ENCODE measurements around the gene NEURL1B.
A peak's percentile ranks its signal among the peaks of the same experiment; 100 is the strongest.

The NEURL1B gene

DNA sequence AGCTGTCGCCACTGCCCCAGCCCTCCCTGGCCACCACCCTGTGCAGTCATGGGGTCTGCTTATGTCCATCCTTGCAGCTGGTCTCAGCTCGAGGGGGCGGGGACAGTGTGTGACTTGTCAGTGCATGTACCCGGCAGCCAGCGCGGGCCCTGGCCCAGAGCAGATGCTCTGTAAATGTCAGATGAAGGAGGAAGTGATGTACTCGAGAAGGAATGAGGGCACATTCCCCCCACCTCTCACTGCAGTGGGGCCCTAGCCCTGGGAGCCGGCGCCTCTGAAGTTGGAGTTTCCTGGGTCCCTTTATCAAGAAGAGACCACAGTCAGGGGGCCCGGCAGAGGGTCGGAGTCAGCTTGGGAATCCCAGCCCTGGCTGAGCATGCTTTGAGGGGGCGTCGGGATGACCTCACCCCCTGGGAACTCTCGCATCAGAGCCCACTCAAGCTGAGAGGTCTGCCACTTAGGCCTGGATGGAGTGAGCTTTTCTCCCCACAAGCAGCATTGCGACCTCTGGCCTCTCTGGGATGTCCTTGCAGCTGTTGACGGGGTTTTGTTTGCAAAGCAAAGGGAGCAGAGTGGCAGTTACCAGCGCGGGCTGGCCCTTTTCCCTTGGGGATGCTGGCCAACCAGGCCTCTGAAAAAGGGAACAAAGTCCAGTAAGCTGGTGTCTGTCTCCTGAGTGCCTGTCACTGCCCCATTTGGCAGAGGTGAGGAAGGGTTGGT is 19.0 kb downstream of the NEURL1B start:
- Histone ChIP-seq H3K27ac (ENCODE audit: low read depth, low read length) (peak overlapping the region; percentile 88), H3K27me3 (ENCODE audit: control insufficient read depth in 1 of 2, insufficient read depth in 2 of 2, low read length in 2 of 2) (no peaks in the 10 kb centered on the region), H3K4me3 (ENCODE audit: low read depth in 1 of 2, low read length in 2 of 2) (peak overlapping the region in 1 of 2 donors; percentile 21), H3K4me1 (ENCODE audit: insufficient read depth, low read length) (peaks cover 64% of the 10 kb centered on the region), H3K36me3 (ENCODE audit: insufficient read depth, low read length) (peaks cover 14% of the 10 kb centered on the region), H3K9me3 (ENCODE audit: low read length) (no peaks in the 10 kb centered on the region), H3K9ac (ENCODE audit: low read length) (no peak overlapping the region)

DNA sequence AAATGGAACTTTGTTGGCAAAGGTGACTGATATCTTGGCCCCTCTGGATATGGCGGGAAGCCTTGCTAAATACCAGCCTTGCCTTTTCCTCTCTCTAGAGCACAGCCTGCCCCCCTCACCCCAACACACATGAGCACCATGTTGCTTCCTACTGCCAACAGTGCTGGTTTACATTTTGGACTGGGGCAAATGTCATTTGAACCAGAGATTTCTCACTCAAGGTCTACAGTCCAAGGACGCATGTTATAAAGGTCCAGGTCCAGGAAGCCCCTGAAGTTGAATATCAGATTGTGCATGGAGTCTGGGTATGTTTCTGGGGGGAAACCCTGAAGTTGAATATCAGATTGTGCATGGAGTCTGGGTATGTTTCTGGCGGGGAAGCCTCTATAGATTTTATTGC is 19.9 kb downstream of the NEURL1B start:
- Histone ChIP-seq H3K4me3 (ENCODE audit: low read depth in 1 of 2, low read length in 2 of 2) (no peak overlapping the region), H3K27me3 (ENCODE audit: control insufficient read depth in 1 of 2, insufficient read depth in 2 of 2, low read length in 2 of 2) (no peaks in the 10 kb centered on the region), H3K27ac (ENCODE audit: low read depth, low read length) (peak overlapping the region; percentile 88), H3K9ac (ENCODE audit: low read length) (no peak overlapping the region), H3K36me3 (ENCODE audit: insufficient read depth, low read length) (peaks cover 14% of the 10 kb centered on the region), H3K4me1 (ENCODE audit: insufficient read depth, low read length) (peaks cover 73% of the 10 kb centered on the region), H3K9me3 (ENCODE audit: low read length) (no peaks in the 10 kb centered on the region)

DNA sequence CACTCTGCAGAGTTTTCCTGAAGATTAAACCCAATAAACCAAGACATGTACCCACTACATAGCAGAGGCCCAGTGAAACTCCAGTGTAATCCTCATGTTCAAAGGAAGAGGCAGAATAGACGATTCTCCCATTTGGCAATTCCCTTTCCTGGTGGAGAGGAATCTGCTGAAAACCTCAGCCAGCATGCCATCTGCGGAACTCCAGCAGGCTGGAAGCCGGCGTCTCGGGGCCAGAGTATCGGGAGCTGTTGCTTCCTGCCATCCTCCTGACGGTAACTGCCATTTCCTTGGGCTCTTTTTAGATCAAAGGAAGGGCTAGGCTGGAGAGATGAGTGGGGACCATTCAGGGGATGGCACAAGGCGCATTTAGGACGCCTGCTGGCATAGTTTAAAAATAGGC is 20.5 kb downstream of the NEURL1B start:
- Histone ChIP-seq H3K27ac (ENCODE audit: low read depth, low read length) (peak overlapping the region; percentile 48), H3K9ac (ENCODE audit: low read length) (no peak overlapping the region), H3K4me3 (ENCODE audit: low read depth in 1 of 2, low read length in 2 of 2) (no peak overlapping the region), H3K36me3 (ENCODE audit: insufficient read depth, low read length) (peaks cover 14% of the 10 kb centered on the region), H3K9me3 (ENCODE audit: low read length) (no peaks in the 10 kb centered on the region), H3K27me3 (ENCODE audit: control insufficient read depth in 1 of 2, insufficient read depth in 2 of 2, low read length in 2 of 2) (no peaks in the 10 kb centered on the region), H3K4me1 (ENCODE audit: insufficient read depth, low read length) (peaks cover 79% of the 10 kb centered on the region)

DNA sequence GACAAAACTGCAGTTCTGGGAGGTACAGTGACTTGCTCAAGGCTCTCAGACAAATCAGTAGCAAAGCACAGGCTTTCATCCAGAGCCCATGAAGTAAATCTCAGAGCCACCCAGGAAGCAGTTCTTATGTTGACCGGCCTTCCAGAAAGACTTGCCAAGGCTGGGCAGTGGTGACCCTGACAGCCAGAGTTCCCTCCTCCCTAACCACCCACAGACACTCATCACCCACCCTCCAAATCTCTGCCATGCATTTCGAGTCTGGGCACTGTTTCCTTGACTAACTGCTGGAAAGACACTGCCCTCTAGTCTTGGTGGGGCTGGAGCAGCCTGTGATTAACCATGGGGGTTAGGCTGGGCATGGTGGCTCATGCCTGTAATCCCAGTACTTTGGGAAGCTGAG is 21.5 kb downstream of the NEURL1B start:
- H3K9ac ChIP-seq (ENCODE audit: low read length) = no peak overlapping the region
- peaks cover 77% of the 10 kb centered on the region for H3K4me1 ChIP-seq (ENCODE audit: insufficient read depth, low read length)
- no peak overlapping the region for H3K27ac ChIP-seq (ENCODE audit: low read depth, low read length)
- no peaks in the 10 kb centered on the region for H3K9me3 ChIP-seq (ENCODE audit: low read length)
- H3K36me3 ChIP-seq (ENCODE audit: insufficient read depth, low read length) = peaks cover 14% of the 10 kb centered on the region
- no peak overlapping the region for H3K4me3 ChIP-seq (ENCODE audit: low read depth in 1 of 2, low read length in 2 of 2)
- H3K27me3 ChIP-seq (ENCODE audit: control insufficient read depth in 1 of 2, insufficient read depth in 2 of 2, low read length in 2 of 2) = no peaks in the 10 kb centered on the region

DNA sequence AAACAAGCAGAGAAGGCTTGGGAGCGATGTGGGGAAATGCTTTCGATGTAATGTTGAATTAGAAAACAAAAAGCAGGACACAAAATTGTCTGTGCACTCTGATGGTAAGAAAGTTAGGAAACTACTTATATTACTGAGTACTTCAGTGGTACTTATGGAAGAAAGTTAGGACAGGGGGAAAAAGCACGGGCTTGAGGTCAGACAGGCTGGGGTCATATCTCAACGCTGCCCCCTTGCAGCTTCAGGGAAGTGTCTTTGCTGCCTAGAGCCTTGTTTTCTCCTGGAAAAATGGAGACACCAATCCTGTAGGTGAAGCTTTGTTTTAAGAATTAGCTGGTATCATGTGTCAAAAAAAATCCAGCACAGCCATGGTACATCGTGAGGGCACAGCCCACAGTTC is 23.0 kb downstream of the NEURL1B start:
- no peaks in the 10 kb centered on the region for H3K9me3 ChIP-seq (ENCODE audit: low read length)
- no peak overlapping the region for H3K9ac ChIP-seq (ENCODE audit: low read length)
- H3K4me1 ChIP-seq (ENCODE audit: insufficient read depth, low read length) = peaks cover 79% of the 10 kb centered on the region
- H3K27me3 ChIP-seq (ENCODE audit: control insufficient read depth in 1 of 2, insufficient read depth in 2 of 2, low read length in 2 of 2) = no peaks in the 10 kb centered on the region
- H3K4me3 ChIP-seq (ENCODE audit: low read depth in 1 of 2, low read length in 2 of 2) = no peak overlapping the region
- H3K27ac ChIP-seq (ENCODE audit: low read depth, low read length) = no peak overlapping the region
- peaks cover 11% of the 10 kb centered on the region for H3K36me3 ChIP-seq (ENCODE audit: insufficient read depth, low read length)

DNA sequence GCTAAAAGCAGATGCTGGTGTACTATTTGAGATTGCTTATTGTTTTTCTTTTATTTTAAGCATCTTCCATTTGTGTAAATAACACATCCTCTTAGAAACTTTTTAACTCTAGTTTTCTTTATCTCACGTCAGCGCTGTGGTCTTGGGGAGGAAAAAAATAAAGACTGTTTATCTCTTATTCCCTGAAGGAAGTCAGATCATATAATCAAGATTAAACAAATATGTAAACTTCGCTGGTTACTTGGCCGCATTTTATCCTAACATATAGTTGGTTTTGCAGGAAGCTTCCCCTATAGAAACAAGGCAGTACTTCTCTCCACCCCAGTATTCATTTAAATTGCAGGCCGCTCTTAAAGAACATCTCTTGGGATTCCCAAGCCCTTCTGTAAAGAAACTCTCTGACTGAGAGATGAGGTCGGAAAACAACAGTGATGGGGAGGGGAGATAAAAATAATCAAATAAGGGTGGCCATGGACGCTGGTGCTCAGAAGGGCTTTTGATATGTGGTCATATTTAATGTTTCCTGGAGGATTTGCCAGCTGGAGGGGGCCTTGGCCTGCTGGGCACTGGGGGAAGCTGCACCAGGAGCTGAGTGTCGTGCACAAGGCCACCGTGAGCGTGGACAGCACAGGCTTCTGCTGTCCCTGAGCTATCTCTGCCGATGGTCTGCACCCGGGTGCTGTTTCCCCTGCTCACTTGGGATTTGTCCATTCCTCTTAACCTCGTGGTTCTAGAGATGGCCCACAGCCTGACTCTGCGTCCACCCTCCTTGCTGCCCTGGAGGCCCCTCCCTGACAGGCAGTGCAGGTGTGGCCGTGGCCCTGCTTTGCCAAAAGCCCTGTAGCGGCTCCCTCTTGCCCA is 23.8 kb downstream of the NEURL1B start:
- Histone ChIP-seq H3K36me3 (ENCODE audit: insufficient read depth, low read length) (peaks cover 11% of the 10 kb centered on the region), H3K27me3 (ENCODE audit: control insufficient read depth in 1 of 2, insufficient read depth in 2 of 2, low read length in 2 of 2) (no peaks in the 10 kb centered on the region), H3K27ac (ENCODE audit: low read depth, low read length) (no peak overlapping the region), H3K9ac (ENCODE audit: low read length) (no peak overlapping the region), H3K9me3 (ENCODE audit: low read length) (no peaks in the 10 kb centered on the region), H3K4me3 (ENCODE audit: low read depth in 1 of 2, low read length in 2 of 2) (no peak overlapping the region), H3K4me1 (ENCODE audit: insufficient read depth, low read length) (peaks cover 70% of the 10 kb centered on the region)

DNA sequence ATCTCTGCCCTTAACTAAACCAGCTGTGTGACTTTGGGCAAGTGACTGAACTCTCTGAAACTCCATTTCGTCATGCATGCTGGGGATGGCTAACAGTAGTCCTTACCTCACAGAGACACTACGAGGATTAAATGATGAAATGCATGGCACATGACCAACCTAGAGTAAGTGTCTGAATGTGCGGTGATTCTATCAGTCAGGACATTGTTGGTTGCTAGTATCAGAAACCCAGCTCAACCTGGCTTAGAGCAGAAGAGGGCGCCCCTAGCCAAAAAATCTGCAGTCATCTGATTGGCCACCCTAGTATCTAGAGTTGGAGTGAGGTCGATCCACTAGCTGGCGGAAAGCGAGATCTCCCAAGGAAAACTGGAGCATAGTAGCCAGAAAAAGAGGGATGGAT is 25.2 kb downstream of the NEURL1B start:
- no peak overlapping the region for H3K9ac ChIP-seq (ENCODE audit: low read length)
- H3K36me3 ChIP-seq (ENCODE audit: insufficient read depth, low read length) = peaks cover 22% of the 10 kb centered on the region
- no peak overlapping the region for H3K4me3 ChIP-seq (ENCODE audit: low read depth in 1 of 2, low read length in 2 of 2)
- no peaks in the 10 kb centered on the region for H3K27me3 ChIP-seq (ENCODE audit: control insufficient read depth in 1 of 2, insufficient read depth in 2 of 2, low read length in 2 of 2)
- no peaks in the 10 kb centered on the region for H3K9me3 ChIP-seq (ENCODE audit: low read length)
- H3K4me1 ChIP-seq (ENCODE audit: insufficient read depth, low read length) = peaks cover 56% of the 10 kb centered on the region
- H3K27ac ChIP-seq (ENCODE audit: low read depth, low read length) = no peak overlapping the region

DNA sequence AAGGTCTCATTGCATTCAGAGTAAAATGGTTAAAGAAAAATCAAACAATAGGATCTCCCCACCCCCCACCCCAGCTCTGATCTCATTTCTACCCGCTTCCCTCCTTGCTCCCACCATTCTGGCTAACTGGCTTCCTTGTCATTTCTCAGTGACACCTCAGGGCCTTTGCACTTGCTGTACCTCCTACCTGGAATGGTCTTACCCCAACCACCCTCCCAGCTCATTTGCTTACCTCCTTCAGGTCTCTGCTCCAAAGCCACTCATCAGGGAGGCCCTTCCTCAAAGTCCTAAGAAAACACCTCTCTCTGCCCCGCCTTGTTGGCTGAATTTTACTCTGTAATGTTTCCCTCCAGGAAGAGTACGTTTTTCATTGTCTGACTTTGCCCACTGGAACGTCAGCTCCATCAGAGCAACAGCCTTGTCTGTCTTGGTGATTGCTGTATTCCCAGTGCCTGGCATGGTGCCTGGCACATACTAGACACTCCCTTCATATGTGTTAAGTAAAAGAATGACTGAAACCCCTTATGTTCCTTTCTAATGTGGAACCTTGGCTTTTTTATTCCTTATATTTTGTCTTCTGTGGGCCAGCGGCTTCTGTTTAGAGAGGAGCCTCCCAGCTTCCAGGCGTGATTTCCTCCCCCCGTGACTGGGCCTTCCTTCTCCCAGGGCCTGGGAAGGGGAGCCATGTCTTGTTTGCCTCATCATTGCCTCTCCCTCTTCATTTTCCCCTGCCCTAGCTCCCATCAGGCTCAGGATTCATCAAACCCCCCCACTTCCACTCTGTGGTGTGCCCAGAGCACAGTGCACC is 26.9 kb downstream of the NEURL1B start:
- H3K27me3 ChIP-seq (ENCODE audit: control insufficient read depth in 1 of 2, insufficient read depth in 2 of 2, low read length in 2 of 2) = no peaks in the 10 kb centered on the region
- peak overlapping the region; percentile 12 for H3K27ac ChIP-seq (ENCODE audit: low read depth, low read length)
- H3K36me3 ChIP-seq (ENCODE audit: insufficient read depth, low read length) = peaks cover 20% of the 10 kb centered on the region
- H3K4me3 ChIP-seq (ENCODE audit: low read depth in 1 of 2, low read length in 2 of 2) = no peak overlapping the region
- H3K4me1 ChIP-seq (ENCODE audit: insufficient read depth, low read length) = peaks cover 45% of the 10 kb centered on the region
- no peak overlapping the region for H3K9ac ChIP-seq (ENCODE audit: low read length)
- no peaks in the 10 kb centered on the region for H3K9me3 ChIP-seq (ENCODE audit: low read length)

DNA sequence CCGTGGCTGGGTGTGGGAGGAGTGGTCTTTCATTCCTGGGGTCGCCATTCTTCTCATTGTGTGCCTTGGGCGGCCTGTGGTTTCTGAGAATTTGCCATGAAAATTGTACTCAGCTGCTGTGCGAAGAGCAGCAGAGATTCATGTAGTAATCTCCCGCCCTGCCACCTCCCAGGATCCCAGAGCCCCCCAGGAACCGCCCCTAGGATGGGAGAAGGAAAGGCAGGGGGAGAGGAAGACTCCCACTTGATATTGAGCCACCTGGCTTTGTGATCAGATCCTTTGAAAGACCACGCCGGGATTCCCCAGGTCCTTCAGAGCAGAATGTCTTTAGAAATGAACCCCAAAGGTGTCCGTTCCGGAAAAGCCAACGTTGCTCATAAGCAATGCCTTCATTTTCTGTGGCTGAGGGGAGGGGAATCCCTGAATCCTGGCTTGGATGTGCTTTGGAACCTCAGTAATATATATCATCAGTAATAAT is 27.6 kb downstream of the NEURL1B start:
- peaks cover 45% of the 10 kb centered on the region for H3K4me1 ChIP-seq (ENCODE audit: insufficient read depth, low read length)
- H3K4me3 ChIP-seq (ENCODE audit: low read depth in 1 of 2, low read length in 2 of 2) = no peak overlapping the region
- peaks cover 24% of the 10 kb centered on the region for H3K36me3 ChIP-seq (ENCODE audit: insufficient read depth, low read length)
- H3K27ac ChIP-seq (ENCODE audit: low read depth, low read length) = peak overlapping the region; percentile 12
- H3K9ac ChIP-seq (ENCODE audit: low read length) = no peak overlapping the region
- H3K9me3 ChIP-seq (ENCODE audit: low read length) = no peaks in the 10 kb centered on the region
- H3K27me3 ChIP-seq (ENCODE audit: control insufficient read depth in 1 of 2, insufficient read depth in 2 of 2, low read length in 2 of 2) = no peaks in the 10 kb centered on the region

DNA sequence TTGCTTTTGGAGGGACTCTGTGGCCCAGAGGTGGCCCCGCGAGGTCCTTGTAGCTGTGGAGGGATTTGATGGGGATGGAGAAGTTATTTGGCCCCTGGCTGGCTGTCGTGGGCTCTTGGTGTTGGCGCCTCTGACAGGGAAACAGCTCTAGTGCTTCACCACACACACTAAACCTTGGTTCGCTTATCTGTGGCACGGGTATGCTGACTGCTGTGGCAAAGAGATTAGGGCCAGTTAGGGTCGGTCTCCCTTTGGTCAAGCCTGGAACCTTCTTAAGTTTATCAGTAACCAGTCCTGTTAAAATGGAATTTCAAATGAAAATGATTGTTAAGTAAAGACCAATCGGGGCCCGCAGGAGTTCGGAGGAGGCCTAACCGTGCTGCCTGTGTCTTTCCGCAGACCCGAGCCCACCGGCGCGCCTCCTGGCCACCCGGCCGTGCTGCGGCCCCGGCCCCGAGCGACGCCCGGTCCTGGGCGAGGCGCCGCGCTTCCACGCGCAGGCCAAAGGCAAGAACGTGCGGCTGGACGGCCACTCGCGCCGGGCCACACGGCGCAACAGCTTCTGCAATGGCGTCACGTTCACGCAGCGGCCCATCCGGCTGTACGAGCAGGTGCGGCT is 28.4 kb downstream of the NEURL1B start:
- Histone ChIP-seq H3K36me3 (ENCODE audit: insufficient read depth, low read length) (peaks cover 24% of the 10 kb centered on the region), H3K27me3 (ENCODE audit: control insufficient read depth in 1 of 2, insufficient read depth in 2 of 2, low read length in 2 of 2) (no peaks in the 10 kb centered on the region), H3K27ac (ENCODE audit: low read depth, low read length) (no peak overlapping the region), H3K4me1 (ENCODE audit: insufficient read depth, low read length) (peaks cover 37% of the 10 kb centered on the region), H3K9me3 (ENCODE audit: low read length) (no peaks in the 10 kb centered on the region), H3K4me3 (ENCODE audit: low read depth in 1 of 2, low read length in 2 of 2) (no peak overlapping the region), H3K9ac (ENCODE audit: low read length) (no peak overlapping the region)

DNA sequence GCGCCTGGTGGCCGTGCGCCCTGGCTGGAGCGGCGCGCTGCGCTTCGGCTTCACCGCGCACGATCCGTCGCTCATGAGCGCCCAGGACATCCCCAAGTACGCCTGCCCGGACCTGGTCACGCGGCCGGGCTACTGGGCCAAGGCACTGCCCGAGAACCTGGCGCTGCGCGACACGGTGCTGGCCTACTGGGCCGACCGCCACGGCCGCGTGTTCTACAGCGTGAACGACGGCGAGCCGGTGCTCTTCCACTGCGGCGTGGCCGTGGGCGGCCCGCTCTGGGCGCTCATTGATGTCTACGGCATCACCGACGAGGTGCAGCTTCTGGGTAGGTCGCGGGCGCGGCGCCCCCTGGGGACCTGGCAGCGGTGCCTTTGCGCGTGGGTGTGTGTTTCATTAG is 28.9 kb downstream of the NEURL1B start:
- H3K4me3 ChIP-seq (ENCODE audit: low read depth in 1 of 2, low read length in 2 of 2) = no peak overlapping the region
- peaks cover 24% of the 10 kb centered on the region for H3K36me3 ChIP-seq (ENCODE audit: insufficient read depth, low read length)
- no peak overlapping the region for H3K9ac ChIP-seq (ENCODE audit: low read length)
- H3K27ac ChIP-seq (ENCODE audit: low read depth, low read length) = no peak overlapping the region
- peaks cover 32% of the 10 kb centered on the region for H3K4me1 ChIP-seq (ENCODE audit: insufficient read depth, low read length)
- H3K9me3 ChIP-seq (ENCODE audit: low read length) = no peaks in the 10 kb centered on the region
- no peaks in the 10 kb centered on the region for H3K27me3 ChIP-seq (ENCODE audit: control insufficient read depth in 1 of 2, insufficient read depth in 2 of 2, low read length in 2 of 2)
